Measurements from ENCODE around the gene KCNS3.

Gene KCNS3

DNA sequence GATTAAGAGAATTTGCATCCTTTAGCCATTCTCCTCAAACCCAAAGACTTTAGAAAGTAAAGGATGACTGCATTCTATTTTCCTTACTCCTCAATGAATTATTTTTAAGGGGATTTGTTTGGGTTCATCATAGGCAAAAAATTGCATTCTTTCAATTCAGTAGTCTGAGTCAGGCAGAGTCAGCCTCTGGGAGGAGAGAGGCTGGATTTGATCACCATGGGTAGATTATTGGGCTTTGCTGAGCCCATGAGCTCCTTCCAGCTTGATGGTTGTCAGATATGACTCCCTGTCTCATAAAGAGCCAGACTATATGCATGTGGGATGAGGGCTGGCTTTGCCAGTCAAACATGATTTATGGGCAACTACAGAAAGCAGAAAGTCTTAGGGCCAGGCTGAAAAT, 101.2 kb downstream of the KCNS3 start (continued):
- TF ChIP-seq, protein P1, sequence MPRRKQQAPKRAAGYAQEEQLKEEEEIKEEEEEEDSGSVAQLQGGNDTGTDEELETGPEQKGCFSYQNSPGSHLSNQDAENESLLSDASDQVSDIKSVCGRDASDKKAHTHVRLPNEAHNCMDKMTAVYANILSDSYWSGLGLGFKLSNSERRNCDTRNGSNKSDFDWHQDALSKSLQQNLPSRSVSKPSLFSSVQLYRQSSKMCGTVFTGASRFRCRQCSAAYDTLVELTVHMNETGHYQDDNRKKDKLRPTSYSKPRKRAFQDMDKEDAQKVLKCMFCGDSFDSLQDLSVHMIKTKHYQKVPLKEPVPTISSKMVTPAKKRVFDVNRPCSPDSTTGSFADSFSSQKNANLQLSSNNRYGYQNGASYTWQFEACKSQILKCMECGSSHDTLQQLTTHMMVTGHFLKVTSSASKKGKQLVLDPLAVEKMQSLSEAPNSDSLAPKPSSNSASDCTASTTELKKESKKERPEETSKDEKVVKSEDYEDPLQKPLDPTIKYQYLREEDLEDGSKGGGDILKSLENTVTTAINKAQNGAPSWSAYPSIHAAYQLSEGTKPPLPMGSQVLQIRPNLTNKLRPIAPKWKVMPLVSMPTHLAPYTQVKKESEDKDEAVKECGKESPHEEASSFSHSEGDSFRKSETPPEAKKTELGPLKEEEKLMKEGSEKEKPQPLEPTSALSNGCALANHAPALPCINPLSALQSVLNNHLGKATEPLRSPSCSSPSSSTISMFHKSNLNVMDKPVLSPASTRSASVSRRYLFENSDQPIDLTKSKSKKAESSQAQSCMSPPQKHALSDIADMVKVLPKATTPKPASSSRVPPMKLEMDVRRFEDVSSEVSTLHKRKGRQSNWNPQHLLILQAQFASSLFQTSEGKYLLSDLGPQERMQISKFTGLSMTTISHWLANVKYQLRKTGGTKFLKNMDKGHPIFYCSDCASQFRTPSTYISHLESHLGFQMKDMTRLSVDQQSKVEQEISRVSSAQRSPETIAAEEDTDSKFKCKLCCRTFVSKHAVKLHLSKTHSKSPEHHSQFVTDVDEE (CRISPR knock-in tag; IDR thresholded peaks at IDR 0.05), result no peak

DNA sequence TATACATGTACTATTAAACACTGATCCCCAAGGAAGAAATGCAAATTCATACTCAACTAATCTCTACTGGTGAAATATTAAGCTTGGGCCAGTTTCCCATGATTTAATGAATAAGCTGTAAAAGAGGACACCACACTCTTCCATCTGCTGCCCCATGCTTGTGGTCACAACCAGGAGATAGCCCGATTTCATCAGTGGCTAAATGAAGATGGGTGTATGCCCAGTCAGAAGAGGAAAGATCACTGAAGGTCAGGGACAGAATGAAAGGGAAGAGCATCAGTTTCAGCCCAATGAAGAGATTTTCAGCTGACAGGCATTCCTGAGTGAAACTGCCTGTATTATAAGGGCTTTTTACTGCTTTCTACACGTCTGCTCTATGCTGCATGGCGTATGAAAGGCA, 103.5 kb downstream of the KCNS3 start:
- TF ChIP-seq PPARA (CRISPR knock-in tag; IDR thresholded peaks at IDR 0.05; ENCODE audit: borderline replicate concordance), result no peak
- TF ChIP-seq BACH2 (CRISPR knock-in tag; IDR thresholded peaks at IDR 0.05; ENCODE audit: borderline replicate concordance), result no peak
- TF ChIP-seq, protein P2, sequence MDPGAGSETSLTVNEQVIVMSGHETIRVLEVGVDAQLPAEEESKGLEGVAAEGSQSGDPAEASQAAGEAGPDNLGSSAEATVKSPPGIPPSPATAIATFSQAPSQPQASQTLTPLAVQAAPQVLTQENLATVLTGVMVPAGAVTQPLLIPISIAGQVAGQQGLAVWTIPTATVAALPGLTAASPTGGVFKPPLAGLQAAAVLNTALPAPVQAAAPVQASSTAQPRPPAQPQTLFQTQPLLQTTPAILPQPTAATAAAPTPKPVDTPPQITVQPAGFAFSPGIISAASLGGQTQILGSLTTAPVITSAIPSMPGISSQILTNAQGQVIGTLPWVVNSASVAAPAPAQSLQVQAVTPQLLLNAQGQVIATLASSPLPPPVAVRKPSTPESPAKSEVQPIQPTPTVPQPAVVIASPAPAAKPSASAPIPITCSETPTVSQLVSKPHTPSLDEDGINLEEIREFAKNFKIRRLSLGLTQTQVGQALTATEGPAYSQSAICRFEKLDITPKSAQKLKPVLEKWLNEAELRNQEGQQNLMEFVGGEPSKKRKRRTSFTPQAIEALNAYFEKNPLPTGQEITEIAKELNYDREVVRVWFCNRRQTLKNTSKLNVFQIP (CRISPR knock-in tag; IDR thresholded peaks at IDR 0.05; ENCODE audit: borderline replicate concordance, low read depth), result no peak
- TF ChIP-seq TOX (CRISPR knock-in tag; IDR thresholded peaks at IDR 0.05; ENCODE audit: borderline replicate concordance), result no peak
- TF ChIP-seq PATZ1 (CRISPR knock-in tag; IDR thresholded peaks at IDR 0.05; ENCODE audit: borderline replicate concordance), result no peak
- TF ChIP-seq ARNTL (CRISPR knock-in tag; IDR thresholded peaks at IDR 0.05; ENCODE audit: borderline replicate concordance, low read depth), result no peak
- TF ChIP-seq ZNF565 (CRISPR knock-in tag; conservative IDR thresholded peaks at IDR 0.05; ENCODE audit: low read depth), result no peak
- TF ChIP-seq, protein P3, sequence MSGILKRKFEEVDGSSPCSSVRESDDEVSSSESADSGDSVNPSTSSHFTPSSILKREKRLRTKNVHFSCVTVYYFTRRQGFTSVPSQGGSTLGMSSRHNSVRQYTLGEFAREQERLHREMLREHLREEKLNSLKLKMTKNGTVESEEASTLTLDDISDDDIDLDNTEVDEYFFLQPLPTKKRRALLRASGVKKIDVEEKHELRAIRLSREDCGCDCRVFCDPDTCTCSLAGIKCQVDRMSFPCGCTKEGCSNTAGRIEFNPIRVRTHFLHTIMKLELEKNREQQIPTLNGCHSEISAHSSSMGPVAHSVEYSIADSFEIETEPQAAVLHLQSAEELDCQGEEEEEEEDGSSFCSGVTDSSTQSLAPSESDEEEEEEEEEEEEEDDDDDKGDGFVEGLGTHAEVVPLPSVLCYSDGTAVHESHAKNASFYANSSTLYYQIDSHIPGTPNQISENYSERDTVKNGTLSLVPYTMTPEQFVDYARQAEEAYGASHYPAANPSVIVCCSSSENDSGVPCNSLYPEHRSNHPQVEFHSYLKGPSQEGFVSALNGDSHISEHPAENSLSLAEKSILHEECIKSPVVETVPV (CRISPR knock-in tag; IDR thresholded peaks at IDR 0.05), result no peak
- TF ChIP-seq GLIS3 (CRISPR knock-in tag; IDR thresholded peaks at IDR 0.05), result no peak
- no peak for TF ChIP-seq ESRRG (CRISPR knock-in tag; IDR thresholded peaks at IDR 0.05)
- no peak for TF ChIP-seq ZNF8 (CRISPR knock-in tag; IDR thresholded peaks at IDR 0.05)
- no peak for TF ChIP-seq ZFP30 (CRISPR knock-in tag; IDR thresholded peaks at IDR 0.05)
- TF ChIP-seq, protein P1 (CRISPR knock-in tag; IDR thresholded peaks at IDR 0.05), result no peak
- TF ChIP-seq ZNF70 (CRISPR knock-in tag; IDR thresholded peaks at IDR 0.05), result no peak
- no peak for TF ChIP-seq ISL1 (CRISPR knock-in tag; IDR thresholded peaks at IDR 0.05)
- no peak for ATAC-seq

All from SK-N-SH treated with all-trans-retinoic acid at 6 μM for 48 hours (cell line).